Mucosa of rectum (tissue), 2 donors: ENCODE results near the gene MAZ.

Experiments used
- H3K27ac ChIP-seq, 2 donors: one replicate each; pipeline ENCODE4 v1.7.0; 2013; ENCODE audit warnings: inconsistent platforms in 2 of 2, low read depth in 2 of 2, low read length in 2 of 2
- H3K27me3 ChIP-seq, 2 donors: one replicate each; pipeline ENCODE4 v1.7.0; 2013; ENCODE audit warnings: low read length in 2 of 2; ENCODE audit not compliant: control insufficient read depth in 2 of 2, insufficient read depth in 2 of 2
- H3K36me3 ChIP-seq, 2 donors: one replicate each; pipeline ENCODE4 v1.7.0; 2013; ENCODE audit warnings: low read length in 2 of 2; ENCODE audit not compliant: control insufficient read depth in 2 of 2, insufficient read depth in 2 of 2
- H3K4me1 ChIP-seq, 2 donors: one replicate each; pipeline ENCODE4 v1.7.0; 2013; ENCODE audit warnings: low read length in 2 of 2, mild to moderate bottlenecking in 1 of 2; ENCODE audit not compliant: control insufficient read depth in 2 of 2, insufficient read depth in 2 of 2
- H3K4me3 ChIP-seq, 2 donors: one replicate each; pipeline ENCODE4 v1.7.0; 2013; ENCODE audit warnings: low read length in 2 of 2
- H3K9ac ChIP-seq, 2 donors: one replicate each; pipeline ENCODE4 v1.7.0; 2013; ENCODE audit warnings: low read length in 2 of 2, low read depth in 1 of 2, mild to moderate bottlenecking in 1 of 2
- H3K9me3 ChIP-seq, 2 donors: one replicate each; pipeline ENCODE4 v1.7.0; 2013; ENCODE audit warnings: low read length in 2 of 2; ENCODE audit not compliant: control insufficient read depth in 2 of 2
- donor health status: healthy.
- donor health status: Normal muscosa, but diverticular disease.

Gene MAZ

DNA sequence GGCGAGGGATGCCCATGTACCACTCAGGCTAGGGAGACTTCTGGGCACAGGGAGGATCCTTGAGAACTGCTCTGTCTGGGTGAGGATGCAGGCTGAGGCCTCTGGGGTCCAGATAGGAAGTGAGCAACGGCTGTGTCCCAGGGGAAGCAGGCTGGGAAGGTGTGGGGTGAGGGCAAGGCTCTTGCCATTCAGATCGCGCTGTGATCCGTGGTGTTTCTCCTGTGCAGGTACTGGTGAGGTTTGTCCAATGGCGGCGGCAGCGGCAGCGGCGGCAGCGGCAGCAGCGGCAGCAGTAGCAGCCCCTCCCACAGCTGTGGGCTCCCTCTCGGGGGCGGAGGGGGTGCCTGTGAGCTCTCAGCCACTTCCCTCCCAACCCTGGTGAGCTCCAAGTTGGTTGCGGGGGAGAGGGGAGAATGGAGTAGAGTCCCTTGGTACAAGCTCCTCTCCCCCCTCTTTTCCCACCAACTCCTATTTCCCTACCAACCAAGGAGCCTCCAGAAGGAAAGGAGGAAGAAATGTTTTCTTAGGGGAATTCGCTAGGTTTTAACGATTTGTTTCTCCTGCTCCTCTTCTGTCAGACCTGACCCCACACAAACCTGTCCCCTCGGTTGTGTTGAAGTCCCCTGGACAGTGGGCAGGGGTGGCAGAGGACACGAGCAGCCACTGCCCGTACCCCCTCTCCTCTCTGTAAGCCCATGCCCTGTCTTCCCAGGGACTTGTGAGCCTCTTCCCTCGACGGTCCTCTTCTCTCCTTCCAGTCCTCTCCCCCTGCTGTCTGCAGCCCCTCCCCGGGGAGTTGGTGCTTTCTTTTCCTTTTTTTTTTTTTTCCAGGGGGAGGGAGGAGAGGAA, 3.7 kb downstream of the MAZ start:
- Histone ChIP-seq H3K27ac (peak overlapping the region; percentile 80 to 85), H3K36me3 (peaks cover 13 to 17% of the 10 kb centered on the region in 2 donors), H3K27me3 (no peaks in the 10 kb centered on the region), H3K9me3 (no peaks in the 10 kb centered on the region), H3K4me1 (peaks cover 52 to 55% of the 10 kb centered on the region in 2 donors), H3K4me3 (no peak overlapping the region), H3K9ac (no peak overlapping the region)

DNA sequence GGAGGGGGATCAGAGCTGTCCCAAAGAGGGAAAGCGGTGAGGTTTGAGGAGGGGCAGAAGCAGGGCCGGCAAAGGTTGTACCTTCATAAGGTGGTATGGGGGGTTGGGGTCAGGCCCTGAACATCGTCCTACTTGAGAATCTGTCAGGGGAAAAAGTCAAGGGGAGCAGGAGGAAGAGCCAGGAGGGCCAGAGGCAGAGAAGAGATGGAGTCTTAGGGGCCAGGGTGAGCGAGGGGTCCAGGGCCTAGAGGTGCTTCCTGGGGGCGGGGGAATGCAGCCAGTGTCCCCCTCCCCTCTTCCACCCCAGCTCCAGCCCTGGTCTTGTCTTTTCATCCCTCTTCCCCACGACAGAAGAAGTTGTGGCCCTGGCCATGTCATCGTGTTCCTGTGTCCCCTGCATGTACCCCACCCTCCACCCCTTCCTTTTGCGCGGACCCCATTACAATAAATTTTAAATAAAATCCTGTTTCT, 4.4 kb downstream of the MAZ start:
- Histone ChIP-seq H3K27me3 (no peaks in the 10 kb centered on the region), H3K9ac (no peak overlapping the region), H3K4me3 (peak overlapping the region; percentile 24 to 70), H3K36me3 (peaks cover 13 to 17% of the 10 kb centered on the region in 2 donors), H3K27ac (peak overlapping the region; percentile 80 to 85), H3K4me1 (peaks cover 56 to 57% of the 10 kb centered on the region in 2 donors), H3K9me3 (no peaks in the 10 kb centered on the region)

DNA sequence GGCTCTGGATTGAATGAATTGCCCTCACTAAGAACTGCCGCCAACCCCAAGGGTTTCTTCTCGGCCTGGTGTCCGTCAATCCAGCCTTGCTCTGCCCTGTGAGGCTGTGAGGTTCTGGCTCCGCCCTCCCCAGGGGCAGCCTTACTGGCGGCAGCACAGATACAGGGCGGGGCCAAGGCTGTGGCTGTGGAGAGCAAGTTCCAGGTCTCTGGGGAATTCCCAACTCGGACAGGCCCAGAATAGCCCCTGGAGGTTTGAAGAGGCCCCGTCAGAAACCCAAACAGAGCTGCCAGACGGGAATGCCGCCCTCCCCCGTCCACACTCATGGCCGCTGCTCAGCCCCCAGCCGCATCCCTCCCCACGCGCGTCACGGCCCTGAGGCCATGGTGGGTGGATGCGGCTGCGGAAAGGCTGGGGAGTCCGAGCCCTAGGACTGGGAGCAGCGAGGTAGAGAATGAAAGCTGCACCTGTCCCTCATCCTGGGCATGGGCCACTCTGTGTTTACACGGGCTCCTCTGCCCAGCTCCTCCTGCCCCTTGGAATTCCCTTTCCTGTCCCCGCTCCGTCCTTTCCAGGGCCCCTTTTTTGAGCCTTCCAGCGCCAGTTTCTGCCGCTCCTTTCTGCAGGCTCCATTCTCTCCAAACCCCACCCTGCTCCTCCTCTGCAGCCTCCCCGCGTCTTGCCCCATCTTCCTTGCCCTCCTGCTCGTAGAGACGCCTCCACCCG, 5.0 kb downstream of the MAZ start:
- H3K4me3 ChIP-seq = peak overlapping the region; percentile 65 to 70

DNA sequence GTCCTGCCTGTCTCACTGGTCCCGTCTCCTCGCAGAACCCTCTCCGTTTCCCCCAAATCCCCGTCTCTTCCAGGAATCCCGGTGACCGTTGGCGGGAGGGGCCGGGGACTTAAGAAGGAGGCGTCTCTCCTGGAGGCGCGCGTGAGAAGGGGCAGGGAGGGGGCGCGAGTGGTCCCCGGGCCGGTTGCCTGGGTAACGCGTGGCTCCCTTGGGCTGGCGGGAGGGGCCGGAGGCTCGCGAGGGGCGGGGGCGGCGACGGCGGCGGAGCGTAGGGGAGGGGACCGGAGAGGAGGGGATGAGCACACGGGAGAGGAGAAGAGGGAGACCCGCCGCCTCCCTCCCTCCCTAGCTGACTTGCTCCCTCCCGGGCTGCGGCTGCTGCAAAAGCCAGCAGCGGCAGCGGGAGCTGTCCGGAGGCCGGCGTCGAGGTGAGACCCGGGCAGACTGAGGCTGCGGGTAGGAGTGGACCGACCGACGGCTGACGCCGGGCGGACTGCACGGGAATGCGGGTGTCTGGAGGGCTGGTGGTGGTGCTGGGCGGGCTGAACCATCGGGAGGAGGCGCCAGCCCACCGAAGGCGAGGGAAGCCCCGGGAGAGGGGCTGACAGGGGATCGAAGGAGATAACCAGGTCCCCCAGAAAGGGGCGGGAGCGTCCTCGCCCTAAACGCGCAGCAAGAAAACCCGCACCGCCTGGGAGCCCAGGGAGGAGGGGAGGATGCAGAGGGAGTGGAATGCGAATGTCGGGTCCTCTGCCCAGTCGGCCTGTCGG, 5.8 kb downstream of the MAZ start, which contains the start of gene PRRT2:
PRRT2 (plus strand) TSS at position 298 of the 770 bp plus-strand sequence. CDS start 862 bp downstream, outside the sequence.
- peak within 1 kb of the TSS; percentile 57 to 61 for H3K9ac ChIP-seq
- peak within 1 kb of the TSS; percentile 80 to 85 for H3K27ac ChIP-seq
- peak within 1 kb of the TSS; percentile 65 to 70 for H3K4me3 ChIP-seq
- no peaks in the 10 kb centered on the region for H3K9me3 ChIP-seq
- peaks cover 13 to 17% of the 10 kb centered on the region in 2 donors for H3K36me3 ChIP-seq
- H3K4me1 ChIP-seq = peaks cover 60 to 62% of the 10 kb centered on the region in 2 donors
- H3K27me3 ChIP-seq = no peaks in the 10 kb centered on the region

More for the DNA sequence above, 5.0 kb downstream of the MAZ start:
- H3K36me3 ChIP-seq = peaks cover 13 to 17% of the 10 kb centered on the region in 2 donors
- no peaks in the 10 kb centered on the region for H3K27me3 ChIP-seq
- peak overlapping the region; percentile 80 to 85 for H3K27ac ChIP-seq
- H3K4me1 ChIP-seq = peaks cover 56 to 57% of the 10 kb centered on the region in 2 donors
- no peaks in the 10 kb centered on the region for H3K9me3 ChIP-seq
- peak overlapping the region; percentile 57 to 61 for H3K9ac ChIP-seq

DNA sequence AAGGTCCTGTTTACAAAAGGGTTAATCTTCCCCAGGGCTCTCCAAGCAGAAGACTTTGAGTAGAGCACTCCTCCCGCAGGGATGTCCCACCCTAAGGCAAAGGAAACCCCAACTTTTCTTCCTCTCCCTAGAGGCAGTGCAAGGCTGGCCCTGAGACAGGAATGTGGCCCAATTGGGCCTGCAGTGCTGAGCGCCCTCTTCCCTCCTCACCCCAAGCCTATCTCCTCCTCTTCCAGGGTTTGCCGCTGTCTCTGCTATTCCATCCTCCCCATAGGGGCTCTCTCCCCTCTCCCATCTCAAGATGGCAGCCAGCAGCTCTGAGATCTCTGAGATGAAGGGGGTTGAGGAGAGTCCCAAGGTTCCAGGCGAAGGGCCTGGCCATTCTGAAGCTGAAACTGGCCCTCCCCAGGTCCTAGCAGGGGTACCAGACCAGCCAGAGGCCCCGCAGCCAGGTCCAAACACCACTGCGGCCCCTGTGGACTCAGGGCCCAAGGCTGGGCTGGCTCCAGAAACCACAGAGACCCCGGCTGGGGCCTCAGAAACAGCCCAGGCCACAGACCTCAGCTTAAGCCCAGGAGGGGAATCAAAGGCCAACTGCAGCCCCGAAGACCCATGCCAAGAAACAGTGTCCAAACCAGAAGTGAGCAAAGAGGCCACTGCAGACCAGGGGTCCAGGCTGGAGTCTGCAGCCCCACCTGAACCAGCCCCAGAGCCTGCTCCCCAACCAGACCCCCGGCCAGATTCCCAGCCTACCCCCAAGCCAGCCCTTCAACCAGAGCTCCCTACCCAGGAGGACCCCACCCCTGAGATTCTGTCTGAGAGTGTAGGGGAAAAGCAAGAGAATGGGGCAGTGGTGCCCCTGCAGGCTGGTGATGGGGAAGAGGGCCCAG, 6.7 kb downstream of the MAZ start:
- H3K4me1 ChIP-seq = peaks cover 59 to 65% of the 10 kb centered on the region in 2 donors
- peak overlapping the region in 1 of 2 donors; percentile 47 for H3K9ac ChIP-seq
- H3K36me3 ChIP-seq = peaks cover 14 to 17% of the 10 kb centered on the region in 2 donors
- H3K27me3 ChIP-seq = no peaks in the 10 kb centered on the region
- peak overlapping the region in 1 of 2 donors; percentile 85 for H3K27ac ChIP-seq
- no peaks in the 10 kb centered on the region for H3K9me3 ChIP-seq
- H3K4me3 ChIP-seq = peak overlapping the region; percentile 60 to 65

DNA sequence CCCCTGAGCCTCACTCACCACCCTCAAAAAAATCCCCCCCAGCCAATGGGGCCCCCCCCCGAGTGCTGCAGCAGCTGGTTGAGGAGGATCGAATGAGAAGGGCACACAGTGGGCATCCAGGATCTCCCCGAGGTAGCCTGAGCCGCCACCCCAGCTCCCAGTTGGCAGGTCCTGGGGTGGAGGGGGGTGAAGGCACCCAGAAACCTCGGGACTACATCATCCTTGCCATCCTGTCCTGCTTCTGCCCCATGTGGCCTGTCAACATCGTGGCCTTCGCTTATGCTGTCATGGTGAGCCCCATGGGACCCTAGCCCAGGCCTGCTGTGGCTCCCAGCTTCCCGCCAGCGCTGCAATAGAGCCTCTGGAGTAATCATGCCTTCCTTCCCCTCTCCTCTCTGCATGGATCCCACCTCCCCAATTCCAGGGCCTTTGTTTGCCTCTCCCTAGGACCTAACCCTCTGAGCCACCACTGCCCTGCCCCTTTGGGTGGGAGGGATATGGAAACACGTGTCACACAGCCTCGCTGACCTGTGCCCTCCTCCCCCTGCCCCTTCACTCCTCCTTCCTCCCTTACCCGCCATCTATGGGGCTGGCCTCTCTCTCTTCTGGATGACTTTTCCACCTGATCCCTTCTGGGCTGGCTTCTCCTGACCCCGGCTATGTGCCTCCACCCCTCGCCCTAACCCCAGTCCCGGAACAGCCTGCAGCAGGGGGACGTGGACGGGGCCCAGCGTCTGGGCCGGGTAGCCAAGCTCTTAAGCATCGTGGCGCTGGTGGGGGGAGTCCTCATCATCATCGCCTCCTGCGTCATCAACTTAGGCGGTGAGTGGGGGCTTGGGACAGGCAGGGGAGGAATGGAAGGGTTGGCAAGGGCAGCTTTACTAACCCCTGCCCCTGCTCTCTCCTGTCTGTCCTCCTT, 7.6 kb downstream of the MAZ start:
- Histone ChIP-seq H3K36me3 (peaks cover 12 to 15% of the 10 kb centered on the region in 2 donors), H3K4me3 (no peak overlapping the region), H3K9ac (no peak overlapping the region), H3K4me1 (peaks cover 54 to 66% of the 10 kb centered on the region in 2 donors), H3K9me3 (no peaks in the 10 kb centered on the region), H3K27ac (no peak overlapping the region), H3K27me3 (no peaks in the 10 kb centered on the region)

DNA sequence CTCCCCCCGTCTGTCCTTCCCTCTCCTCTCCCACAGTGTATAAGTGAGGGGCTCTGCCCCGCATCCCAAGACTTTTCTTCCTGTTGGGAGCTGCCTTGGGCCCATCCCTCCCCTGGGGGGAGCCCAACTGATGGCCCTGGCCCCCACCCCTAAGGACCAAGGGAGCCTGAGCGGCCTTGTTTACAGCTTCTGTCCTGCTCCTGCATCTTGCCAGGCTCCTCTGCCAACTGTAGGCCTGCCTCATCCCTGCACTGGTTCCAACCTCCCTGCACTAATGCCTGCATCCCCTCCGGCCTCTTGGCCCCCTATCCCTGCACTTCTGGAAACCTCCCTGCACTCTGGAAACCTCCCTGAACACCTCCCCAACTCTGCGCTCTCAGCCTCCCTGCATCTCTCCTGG, 8.3 kb downstream of the MAZ start:
- Histone ChIP-seq H3K27me3 (no peaks in the 10 kb centered on the region), H3K4me1 (peaks cover 55 to 64% of the 10 kb centered on the region in 2 donors), H3K4me3 (peak overlapping the region in 1 of 2 donors; percentile 88), H3K36me3 (peaks cover 6 to 13% of the 10 kb centered on the region in 2 donors), H3K9ac (peak overlapping the region in 1 of 2 donors; percentile 74), H3K9me3 (no peaks in the 10 kb centered on the region), H3K27ac (no peak overlapping the region)

DNA sequence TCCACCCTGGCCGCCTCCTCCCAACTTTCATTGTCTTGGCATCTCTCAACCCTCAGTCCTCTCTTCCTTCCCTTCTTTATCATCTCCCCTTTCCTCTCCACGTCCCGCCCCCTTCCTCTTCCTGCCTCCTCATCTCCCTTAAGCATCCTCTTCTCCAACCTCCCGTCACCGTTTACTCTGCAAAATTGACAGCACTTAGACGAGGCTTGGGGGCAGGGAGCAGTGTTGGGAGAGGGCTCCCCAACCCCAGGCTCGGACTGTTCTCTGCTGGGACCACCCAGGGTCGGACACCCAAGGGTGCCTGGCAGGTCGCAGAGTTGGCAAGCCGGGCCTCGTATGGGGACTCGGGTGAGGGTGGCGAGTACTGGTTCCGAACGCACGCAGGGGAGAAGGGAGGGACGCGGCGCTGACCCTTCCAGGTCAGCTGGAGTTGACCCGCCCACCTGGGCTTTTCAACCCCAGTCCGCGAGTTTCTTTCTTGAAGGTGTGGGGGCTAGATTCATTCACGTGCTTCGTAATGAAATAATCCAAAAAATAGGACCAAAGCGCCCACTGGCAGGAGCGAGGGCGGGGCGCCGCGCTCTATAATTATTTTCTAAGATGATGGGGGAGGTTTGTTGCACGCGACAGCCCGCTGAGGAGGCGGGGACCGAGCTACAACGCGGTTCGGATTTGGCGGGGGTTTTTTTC, 8.8 kb downstream of the MAZ start:
- Histone ChIP-seq H3K36me3 (peaks cover under 1 to 14% of the 10 kb centered on the region in 2 donors), H3K4me3 (peak overlapping the region; percentile 88 to 89), H3K27ac (peak overlapping the region in 1 of 2 donors; percentile 95), H3K4me1 (peaks cover 55 to 63% of the 10 kb centered on the region in 2 donors), H3K27me3 (no peaks in the 10 kb centered on the region), H3K9ac (peak overlapping the region in 1 of 2 donors; percentile 74), H3K9me3 (no peaks in the 10 kb centered on the region)
